HepG2 (cell line): ENCODE data around the gene CCDC86. TPM values are rescaled to one million over a fixed set of nuclear protein-coding genes. Genes with fewer than 3 reads are reported as not detected.
A peak's percentile ranks its signal among the peaks of the same experiment; 100 is the strongest.

Source experiments
- CREM ChIP-seq, 2 experiments: sonication (generic) in 1 of 2; formaldehyde crosslinking in 1 of 2; IDR thresholded peaks; 2 replicates each; pipeline versions ENCODE4 v1.4.0 to v1.6.1; 2016 to 2020; ENCODE audit warnings: antibody characterized with exemption in 1 of 2, mild to moderate bottlenecking in 1 of 2, missing genetic modification reagents in 1 of 2
- HMGA1 ChIP-seq: sonication (generic); formaldehyde crosslinking; conservative IDR thresholded peaks from 2 replicates; pipeline ENCODE4 v1.4.0; 2020; ENCODE audit warnings: missing genetic modification reagents
- MEIS2 ChIP-seq: sonication (generic); formaldehyde crosslinking; IDR thresholded peaks from 2 replicates; pipeline ENCODE4 v1.9.0; 2021; ENCODE audit warnings: mild to moderate bottlenecking, missing genetic modification reagents
- PHF5A ChIP-seq: IDR thresholded peaks from one replicate; pipeline ENCODE4 v1.6.1; 2018; ENCODE audit warnings: low read depth, missing genetic modification reagents; ENCODE audit not compliant: unreplicated experiment
- SIN3A ChIP-seq: IDR thresholded peaks from 2 replicates; pipeline ENCODE4 v1.6.1; 2011; ENCODE audit warnings: low read depth, mild to moderate bottlenecking, control low read depth, low read length, borderline replicate concordance
- TOE1 ChIP-seq: sonication (generic); formaldehyde crosslinking; IDR thresholded peaks from 2 replicates; pipeline ENCODE4 v1.4.0; 2020; ENCODE audit warnings: mild to moderate bottlenecking, missing genetic modification reagents
- ZFP41 ChIP-seq: sonication (generic); formaldehyde crosslinking; IDR thresholded peaks from 2 replicates; pipeline ENCODE4 v1.4.0; 2020; ENCODE audit warnings: mild to moderate bottlenecking, missing genetic modification reagents, borderline replicate concordance
- ZNF317 ChIP-seq: sonication (generic); formaldehyde crosslinking; IDR thresholded peaks from 2 replicates; pipeline ENCODE4 v1.5.0; 2020; ENCODE audit warnings: mild to moderate bottlenecking, missing genetic modification reagents
- ZNF333 ChIP-seq: sonication (generic); formaldehyde crosslinking; IDR thresholded peaks from 2 replicates; pipeline ENCODE4 v1.4.0; 2020; ENCODE audit warnings: mild to moderate bottlenecking, missing genetic modification reagents, borderline replicate concordance
- ZNF34 ChIP-seq: sonication (generic); formaldehyde crosslinking; IDR thresholded peaks from 2 replicates; pipeline ENCODE4 v1.4.0; 2020; ENCODE audit warnings: mild to moderate bottlenecking, missing genetic modification reagents, borderline replicate concordance
- ZNF780A ChIP-seq: sonication (generic); formaldehyde crosslinking; IDR thresholded peaks from 2 replicates; pipeline ENCODE4 v1.8.0; 2022; ENCODE audit warnings: mild to moderate bottlenecking, missing genetic modification reagents, moderate library complexity
- polyA plus RNA-seq, 8 experiments: library from polyadenylated mRNA; depleted of rRNA in 3 of 8; stranded (reverse) in 7 of 8; unstranded in 1 of 8; fragments of >200 nt; fragmentation: Illumina TruSeq in 4 of 8; extraction: Trizol in 4 of 8; gene quantifications; 2 replicates each; pipeline versions ENCODE4 v1.2.1 to v1.2.3, GENCODE V29; 2011 to 2016; ENCODE audit warnings: low read depth in 4 of 8, missing spikeins in 1 of 8, mixed read lengths in 1 of 8; ENCODE audit not compliant: insufficient read depth in 1 of 8
- total RNA-seq, 5 experiments: library from RNA; depleted of rRNA; stranded (reverse); fragments of >200 nt; fragmentation: Illumina TruSeq; extraction: Trizol; gene quantifications; 2 replicates each; pipeline ENCODE4 v1.2.3, GENCODE V29; 2016; ENCODE audit warnings: low read depth in 1 of 5
- TF ChIP-seq, protein P1 (sequence below): sonication (generic); formaldehyde crosslinking; IDR thresholded peaks from 2 replicates; pipeline ENCODE4 v1.4.0; 2020; ENCODE audit warnings: missing genetic modification reagents
- TF ChIP-seq, protein P2 (sequence below): IDR thresholded peaks from 2 replicates; pipeline ENCODE4 v1.6.1; 2016; ENCODE audit warnings: missing genetic modification reagents, missing compliant biosample characterization
- TF ChIP-seq, protein P3 (sequence below): sonication (generic); formaldehyde crosslinking; IDR thresholded peaks from 2 replicates; pipeline ENCODE4 v1.8.0; 2022; ENCODE audit warnings: low read depth, missing genetic modification reagents
- TF ChIP-seq, protein P4 (sequence below): sonication (generic); formaldehyde crosslinking; IDR thresholded peaks from 2 replicates; pipeline ENCODE4 v1.5.0; 2020; ENCODE audit warnings: mild to moderate bottlenecking, missing genetic modification reagents, borderline replicate concordance
- TF ChIP-seq, protein P5 (sequence below): sonication (generic); formaldehyde crosslinking; IDR thresholded peaks from 2 replicates; pipeline ENCODE4 v1.8.1; 2023; ENCODE audit warnings: mild to moderate bottlenecking, missing genetic modification reagents
- TF ChIP-seq, protein P6 (sequence below): sonication (generic); formaldehyde crosslinking; IDR thresholded peaks from 2 replicates; pipeline ENCODE4 v1.4.0; 2020; ENCODE audit warnings: missing genetic modification reagents, mild to moderate bottlenecking, borderline replicate concordance

CCDC86 gene
- total and polyA plus RNA-seq, 2 of the 13 experiments (the other 11 are each of a cell fraction or from before 2014, with no cell fraction given): 33.8 to 37.6 TPM

DNA sequence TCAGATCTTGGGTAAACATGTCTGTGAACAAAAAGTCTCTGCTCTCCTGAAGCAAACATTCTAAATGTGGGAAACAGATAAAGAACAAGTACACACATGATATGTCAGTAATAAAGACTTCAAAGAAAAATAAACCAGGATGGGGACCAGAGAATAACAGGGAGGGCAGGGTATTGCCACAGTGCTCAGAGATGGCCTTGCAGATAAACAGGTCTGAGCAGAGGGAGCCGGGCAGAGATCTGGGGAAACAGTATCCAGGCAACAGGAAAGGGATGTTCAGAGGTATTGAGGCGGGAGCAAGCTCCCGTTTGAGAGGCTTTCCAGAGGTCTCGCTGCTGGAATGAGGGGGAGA is 2.9 kb downstream of the CCDC86 start (continued):
- TF ChIP-seq, protein P1, sequence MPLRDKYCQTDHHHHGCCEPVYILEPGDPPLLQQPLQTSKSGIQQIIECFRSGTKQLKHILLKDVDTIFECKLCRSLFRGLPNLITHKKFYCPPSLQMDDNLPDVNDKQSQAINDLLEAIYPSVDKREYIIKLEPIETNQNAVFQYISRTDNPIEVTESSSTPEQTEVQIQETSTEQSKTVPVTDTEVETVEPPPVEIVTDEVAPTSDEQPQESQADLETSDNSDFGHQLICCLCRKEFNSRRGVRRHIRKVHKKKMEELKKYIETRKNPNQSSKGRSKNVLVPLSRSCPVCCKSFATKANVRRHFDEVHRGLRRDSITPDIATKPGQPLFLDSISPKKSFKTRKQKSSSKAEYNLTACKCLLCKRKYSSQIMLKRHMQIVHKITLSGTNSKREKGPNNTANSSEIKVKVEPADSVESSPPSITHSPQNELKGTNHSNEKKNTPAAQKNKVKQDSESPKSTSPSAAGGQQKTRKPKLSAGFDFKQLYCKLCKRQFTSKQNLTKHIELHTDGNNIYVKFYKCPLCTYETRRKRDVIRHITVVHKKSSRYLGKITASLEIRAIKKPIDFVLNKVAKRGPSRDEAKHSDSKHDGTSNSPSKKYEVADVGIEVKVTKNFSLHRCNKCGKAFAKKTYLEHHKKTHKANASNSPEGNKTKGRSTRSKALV (CRISPR knock-in tag): no peak
- TF ChIP-seq ZNF317 (CRISPR knock-in tag) (no peak), ZNF34 (CRISPR knock-in tag) (no peak), SIN3A (0 out of 2 replicates have a peak, but pooled peaks have one; percentile 52), MEIS2 (CRISPR knock-in tag) (peak; percentile 73), CREM (IDR thresholded peaks at IDR 0.05) (peak; percentile 77; the same call in 1 of the 2 replicates), CREM (CRISPR knock-in tag; IDR thresholded peaks at IDR 0.05) (no peak), ZNF780A (CRISPR knock-in tag) (no peak), PHF5A (CRISPR knock-in tag) (peak; percentile 53), TOE1 (CRISPR knock-in tag) (no peak), ZFP41 (CRISPR knock-in tag) (no peak), HMGA1 (no peak), ZNF333 (CRISPR knock-in tag) (no peak)
- TF ChIP-seq, protein P2, sequence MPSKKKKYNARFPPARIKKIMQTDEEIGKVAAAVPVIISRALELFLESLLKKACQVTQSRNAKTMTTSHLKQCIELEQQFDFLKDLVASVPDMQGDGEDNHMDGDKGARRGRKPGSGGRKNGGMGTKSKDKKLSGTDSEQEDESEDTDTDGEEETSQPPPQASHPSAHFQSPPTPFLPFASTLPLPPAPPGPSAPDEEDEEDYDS (CRISPR knock-in tag): no peak; the same call in 1 of the 2 replicates
- TF ChIP-seq, protein P3, sequence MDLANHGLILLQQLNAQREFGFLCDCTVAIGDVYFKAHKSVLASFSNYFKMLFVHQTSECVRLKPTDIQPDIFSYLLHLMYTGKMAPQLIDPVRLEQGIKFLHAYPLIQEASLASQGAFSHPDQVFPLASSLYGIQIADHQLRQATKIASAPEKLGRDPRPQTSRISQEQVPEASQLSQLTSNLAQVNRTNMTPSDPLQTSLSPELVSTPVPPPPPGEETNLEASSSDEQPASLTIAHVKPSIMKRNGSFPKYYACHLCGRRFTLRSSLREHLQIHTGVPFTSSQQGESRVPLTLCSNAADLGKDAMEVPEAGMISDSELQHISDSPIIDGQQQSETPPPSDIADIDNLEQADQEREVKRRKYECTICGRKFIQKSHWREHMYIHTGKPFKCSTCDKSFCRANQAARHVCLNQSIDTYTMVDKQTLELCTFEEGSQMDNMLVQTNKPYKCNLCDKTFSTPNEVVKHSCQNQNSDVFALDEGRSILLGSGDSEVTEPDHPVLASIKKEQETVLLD: no peak
- TF ChIP-seq, protein P4, sequence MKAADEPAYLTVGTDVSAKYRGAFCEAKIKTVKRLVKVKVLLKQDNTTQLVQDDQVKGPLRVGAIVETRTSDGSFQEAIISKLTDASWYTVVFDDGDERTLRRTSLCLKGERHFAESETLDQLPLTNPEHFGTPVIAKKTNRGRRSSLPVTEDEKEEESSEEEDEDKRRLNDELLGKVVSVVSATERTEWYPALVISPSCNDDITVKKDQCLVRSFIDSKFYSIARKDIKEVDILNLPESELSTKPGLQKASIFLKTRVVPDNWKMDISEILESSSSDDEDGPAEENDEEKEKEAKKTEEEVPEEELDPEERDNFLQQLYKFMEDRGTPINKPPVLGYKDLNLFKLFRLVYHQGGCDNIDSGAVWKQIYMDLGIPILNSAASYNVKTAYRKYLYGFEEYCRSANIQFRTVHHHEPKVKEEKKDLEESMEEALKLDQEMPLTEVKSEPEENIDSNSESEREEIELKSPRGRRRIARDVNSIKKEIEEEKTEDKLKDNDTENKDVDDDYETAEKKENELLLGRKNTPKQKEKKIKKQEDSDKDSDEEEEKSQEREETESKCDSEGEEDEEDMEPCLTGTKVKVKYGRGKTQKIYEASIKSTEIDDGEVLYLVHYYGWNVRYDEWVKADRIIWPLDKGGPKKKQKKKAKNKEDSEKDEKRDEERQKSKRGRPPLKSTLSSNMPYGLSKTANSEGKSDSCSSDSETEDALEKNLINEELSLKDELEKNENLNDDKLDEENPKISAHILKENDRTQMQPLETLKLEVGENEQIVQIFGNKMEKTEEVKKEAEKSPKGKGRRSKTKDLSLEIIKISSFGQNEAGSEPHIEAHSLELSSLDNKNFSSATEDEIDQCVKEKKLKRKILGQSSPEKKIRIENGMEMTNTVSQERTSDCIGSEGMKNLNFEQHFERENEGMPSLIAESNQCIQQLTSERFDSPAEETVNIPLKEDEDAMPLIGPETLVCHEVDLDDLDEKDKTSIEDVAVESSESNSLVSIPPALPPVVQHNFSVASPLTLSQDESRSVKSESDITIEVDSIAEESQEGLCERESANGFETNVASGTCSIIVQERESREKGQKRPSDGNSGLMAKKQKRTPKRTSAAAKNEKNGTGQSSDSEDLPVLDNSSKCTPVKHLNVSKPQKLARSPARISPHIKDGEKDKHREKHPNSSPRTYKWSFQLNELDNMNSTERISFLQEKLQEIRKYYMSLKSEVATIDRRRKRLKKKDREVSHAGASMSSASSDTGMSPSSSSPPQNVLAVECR (CRISPR knock-in tag): peak; percentile 60
- TF ChIP-seq, protein P5, sequence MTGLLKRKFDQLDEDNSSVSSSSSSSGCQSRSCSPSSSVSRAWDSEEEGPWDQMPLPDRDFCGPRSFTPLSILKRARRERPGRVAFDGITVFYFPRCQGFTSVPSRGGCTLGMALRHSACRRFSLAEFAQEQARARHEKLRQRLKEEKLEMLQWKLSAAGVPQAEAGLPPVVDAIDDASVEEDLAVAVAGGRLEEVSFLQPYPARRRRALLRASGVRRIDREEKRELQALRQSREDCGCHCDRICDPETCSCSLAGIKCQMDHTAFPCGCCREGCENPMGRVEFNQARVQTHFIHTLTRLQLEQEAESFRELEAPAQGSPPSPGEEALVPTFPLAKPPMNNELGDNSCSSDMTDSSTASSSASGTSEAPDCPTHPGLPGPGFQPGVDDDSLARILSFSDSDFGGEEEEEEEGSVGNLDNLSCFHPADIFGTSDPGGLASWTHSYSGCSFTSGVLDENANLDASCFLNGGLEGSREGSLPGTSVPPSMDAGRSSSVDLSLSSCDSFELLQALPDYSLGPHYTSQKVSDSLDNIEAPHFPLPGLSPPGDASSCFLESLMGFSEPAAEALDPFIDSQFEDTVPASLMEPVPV: no peak
- TF ChIP-seq, protein P6, sequence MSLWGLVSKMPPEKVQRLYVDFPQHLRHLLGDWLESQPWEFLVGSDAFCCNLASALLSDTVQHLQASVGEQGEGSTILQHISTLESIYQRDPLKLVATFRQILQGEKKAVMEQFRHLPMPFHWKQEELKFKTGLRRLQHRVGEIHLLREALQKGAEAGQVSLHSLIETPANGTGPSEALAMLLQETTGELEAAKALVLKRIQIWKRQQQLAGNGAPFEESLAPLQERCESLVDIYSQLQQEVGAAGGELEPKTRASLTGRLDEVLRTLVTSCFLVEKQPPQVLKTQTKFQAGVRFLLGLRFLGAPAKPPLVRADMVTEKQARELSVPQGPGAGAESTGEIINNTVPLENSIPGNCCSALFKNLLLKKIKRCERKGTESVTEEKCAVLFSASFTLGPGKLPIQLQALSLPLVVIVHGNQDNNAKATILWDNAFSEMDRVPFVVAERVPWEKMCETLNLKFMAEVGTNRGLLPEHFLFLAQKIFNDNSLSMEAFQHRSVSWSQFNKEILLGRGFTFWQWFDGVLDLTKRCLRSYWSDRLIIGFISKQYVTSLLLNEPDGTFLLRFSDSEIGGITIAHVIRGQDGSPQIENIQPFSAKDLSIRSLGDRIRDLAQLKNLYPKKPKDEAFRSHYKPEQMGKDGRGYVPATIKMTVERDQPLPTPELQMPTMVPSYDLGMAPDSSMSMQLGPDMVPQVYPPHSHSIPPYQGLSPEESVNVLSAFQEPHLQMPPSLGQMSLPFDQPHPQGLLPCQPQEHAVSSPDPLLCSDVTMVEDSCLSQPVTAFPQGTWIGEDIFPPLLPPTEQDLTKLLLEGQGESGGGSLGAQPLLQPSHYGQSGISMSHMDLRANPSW (CRISPR knock-in tag): no peak
